Body of pancreas (tissue), 4 donors: ENCODE results near the gene ZKSCAN7.

ENCODE experiments used
- CTCF ChIP-seq, 7 experiments: fragments of 450-650 bp in 4 of 7; fragments of 200-600 bp in 3 of 7; sonication (generic) in 3 of 7; IDR thresholded peaks; one replicate each; pipeline ENCODE4 v1.5.1; 2016 to 2019; ENCODE audit warnings: antibody characterized with exemption in 7 of 7
- POLR2A ChIP-seq, 3 donors: fragments of 450-650 bp; IDR thresholded peaks; one replicate each; pipeline ENCODE4 v1.6.1; 2016; ENCODE audit warnings: antibody characterized with exemption in 3 of 3, mild to moderate bottlenecking in 2 of 3

- TF ChIP-seq CTCF (IDR thresholded peaks at IDR 0.05) (no peak), POLR2A (IDR thresholded peaks at IDR 0.05) (no peak)
Measured at GRCh38 chr3:44518782-44519156, 36.2 kb upstream of the ZKSCAN7 start.
